ENCODE measurements around the gene SLC11A2. TPM values are rescaled to one million over a fixed set of nuclear protein-coding genes. Genes with fewer than 3 reads are reported as not detected.
"Not testable (repeated sequence)": the region's sequence is repeated elsewhere in the genome, so short reads cannot be mapped to it uniquely, and the experiment has no call there.

Gene SLC11A2
- polyA plus RNA-seq, 1 donor = 22.4 TPM

DNA sequence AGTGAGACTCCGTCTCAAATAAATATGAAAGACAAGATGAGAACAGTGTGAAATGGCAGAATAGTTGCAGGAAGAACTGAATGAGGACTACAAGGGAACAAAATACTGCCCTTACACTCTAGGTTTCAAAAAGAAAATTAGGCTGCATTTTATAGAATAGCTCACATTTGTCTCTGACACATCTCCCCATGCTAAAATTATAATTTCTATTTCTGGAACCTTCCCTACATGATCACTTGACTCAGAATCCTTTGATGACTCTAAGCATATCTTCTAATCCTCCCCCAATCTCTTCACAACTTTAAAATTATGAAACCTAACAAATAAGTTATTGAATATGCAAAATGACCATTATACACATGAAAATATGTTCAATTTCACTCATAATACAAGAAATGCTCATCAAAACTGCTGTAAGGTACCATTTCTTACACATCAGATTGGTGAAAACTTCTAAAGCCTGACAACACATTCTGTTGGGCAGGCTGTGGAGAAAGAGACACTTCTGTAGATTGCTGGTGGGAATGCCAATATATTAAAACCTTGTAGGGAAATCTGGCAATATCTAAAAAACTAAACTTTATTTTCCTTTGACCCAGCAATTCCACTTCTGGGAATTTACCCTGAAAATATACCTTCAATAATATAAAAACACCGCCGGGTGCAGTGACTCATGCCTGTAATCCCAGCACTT, 78.1 kb downstream of the SLC11A2 start:
- no peak for DNase-seq

GRCh38 chr12:50937653-50938052, 88.5 kb downstream of the SLC11A2 start:
- DNase-seq = no peak

- DNase-seq = no peak
These were observed 89.2 kb downstream of the SLC11A2 start for GRCh38 chr12:50936821-50937530.

GRCh38 chr12:50934981-50935807, 91.0 kb downstream of the SLC11A2 start:
- no peak for DNase-seq

DNA sequence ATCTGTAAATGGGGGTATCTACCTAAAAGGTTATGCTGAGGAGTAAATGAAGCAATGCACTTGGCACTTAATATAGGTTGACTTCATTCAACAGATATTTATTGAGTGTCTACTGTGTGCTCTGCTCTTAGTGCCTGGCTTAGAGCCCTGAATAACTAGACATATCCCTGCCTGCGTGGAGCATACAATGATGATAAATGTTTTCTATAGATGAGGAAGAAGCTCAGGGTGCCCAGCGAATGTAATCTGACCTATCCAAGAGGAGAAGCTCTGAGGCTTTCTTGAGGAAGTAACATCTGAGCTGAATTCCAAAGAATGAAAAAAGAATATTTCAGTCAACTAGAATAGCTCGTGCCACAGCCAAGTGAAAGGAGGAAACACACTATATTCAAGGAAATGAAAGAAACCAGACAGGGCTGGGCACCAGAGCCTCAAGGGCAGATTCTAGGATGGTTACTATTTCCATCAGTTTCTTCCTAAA, 91.8 kb downstream of the SLC11A2 start:
- DNase-seq = no peak

DNA sequence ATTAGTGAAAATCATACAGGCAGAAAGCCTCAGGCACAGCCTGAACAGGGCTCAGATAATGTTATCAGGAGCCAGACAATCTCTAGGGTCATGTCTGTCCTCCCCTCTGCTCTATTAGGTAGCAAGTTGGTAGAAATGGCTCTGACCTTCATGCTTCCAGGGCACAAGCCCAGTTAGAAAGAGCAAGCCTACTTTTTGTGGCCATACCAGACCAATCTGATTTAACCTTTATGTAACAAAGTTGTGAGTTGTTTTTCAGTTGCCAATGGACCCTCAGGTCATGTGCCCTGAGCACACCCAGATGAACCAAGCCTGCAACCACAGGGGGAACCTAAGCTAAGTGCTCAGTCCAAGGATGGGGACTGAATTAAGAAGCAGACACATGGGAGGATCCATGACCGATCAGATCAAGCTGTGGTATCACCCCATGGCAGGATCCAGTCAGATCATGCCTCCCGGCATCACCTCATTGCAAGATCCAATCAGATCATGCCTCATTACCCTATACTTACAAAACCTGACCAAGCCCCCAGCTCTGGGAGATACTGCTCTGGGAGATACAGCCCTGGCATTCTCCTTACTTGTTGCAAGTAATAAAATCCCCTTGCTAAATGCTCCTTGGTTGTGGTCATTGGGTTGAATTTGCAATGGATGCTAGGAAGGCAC, 92.6 kb downstream of the SLC11A2 start:
- DNase-seq = no peak

DNA sequence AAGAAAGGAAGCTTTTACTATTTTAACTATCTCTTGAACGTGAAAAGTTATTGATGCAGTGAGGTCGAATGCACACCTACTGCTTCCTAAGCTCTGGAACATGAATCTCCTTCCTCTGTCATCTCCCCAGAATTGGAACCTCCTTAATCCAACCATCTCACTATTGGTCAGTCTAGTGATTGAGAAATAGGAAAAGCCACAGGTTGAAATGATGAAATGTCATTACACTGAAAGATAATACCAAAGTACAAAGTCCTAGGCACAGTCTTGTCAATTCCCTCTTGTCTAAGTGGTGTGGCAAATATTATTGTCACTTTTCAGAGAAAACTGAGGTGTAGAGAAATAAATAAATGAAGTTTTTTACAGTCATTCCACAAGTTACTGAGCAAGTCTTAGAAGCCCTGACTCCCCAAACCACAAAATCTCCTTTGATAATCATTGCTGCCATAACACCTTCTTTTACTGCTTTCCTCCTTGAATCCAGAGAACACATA, 93.3 kb downstream of the SLC11A2 start:
- DNase-seq = no peak

DNA sequence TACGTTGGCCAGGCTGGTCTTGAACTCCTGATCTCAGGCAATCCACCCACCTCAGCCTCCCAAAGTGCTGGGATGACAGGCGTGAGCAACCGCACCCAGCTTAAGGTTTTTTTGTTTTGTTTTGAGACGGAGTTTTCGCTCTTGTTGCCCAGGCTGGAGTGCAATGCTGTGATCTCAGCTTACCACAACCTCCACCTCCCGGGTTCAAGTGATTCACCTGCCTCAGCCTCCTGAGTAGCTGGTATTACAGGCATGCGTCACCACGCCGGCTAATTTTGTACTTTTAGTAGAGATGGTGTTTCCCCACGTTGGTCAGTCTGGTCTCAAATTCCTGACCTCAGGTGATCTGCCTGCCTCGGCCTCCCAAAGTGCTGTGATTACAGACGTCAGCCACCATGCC, 95.7 kb downstream of the SLC11A2 start:
- DNase-seq = not testable (repeated sequence)

DNA sequence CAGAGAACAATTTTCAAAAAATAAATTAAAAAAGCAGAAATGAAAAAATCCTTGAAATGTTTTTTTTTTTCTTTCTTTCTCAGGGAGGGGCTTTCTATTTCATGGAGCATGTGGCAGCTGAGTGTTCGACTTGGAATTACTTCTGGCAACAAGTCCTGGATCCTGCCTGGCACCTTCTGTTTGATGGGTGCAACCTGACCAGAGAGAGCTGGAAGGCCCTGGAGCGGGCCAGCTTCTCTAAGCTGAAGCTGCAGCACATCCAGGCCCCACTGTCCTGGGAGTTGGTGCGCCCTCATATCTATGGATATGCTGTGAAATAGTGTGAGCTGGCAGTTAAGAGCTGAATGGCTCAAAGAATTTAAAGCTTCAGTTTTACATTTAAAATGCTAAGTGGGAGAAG, 96.4 kb downstream of the SLC11A2 start:
- no peak for DNase-seq

Other genes starting within 250 kb of the SLC11A2 start
- 0.18 TPM for gene TMPRSS12, start 183.5 kb downstream of the SLC11A2 start, polyA plus RNA-seq (ENCODE audit: insufficient read length)
- not detected for gene HIGD1C, start 73.8 kb downstream of the SLC11A2 start, polyA plus RNA-seq (ENCODE audit: insufficient read length)
- 61.3 TPM for gene LETMD1, start 21.9 kb upstream of the SLC11A2 start, polyA plus RNA-seq (ENCODE audit: insufficient read length)
- gene CSRNP2, start 57.2 kb upstream of the SLC11A2 start, polyA plus RNA-seq (ENCODE audit: insufficient read length) = 27.8 TPM
- 41.5 TPM for gene TFCP2, start 146.8 kb upstream of the SLC11A2 start, polyA plus RNA-seq (ENCODE audit: insufficient read length)
- gene POU6F1, start 191.7 kb upstream of the SLC11A2 start, polyA plus RNA-seq (ENCODE audit: insufficient read length) = 10.1 TPM
- gene DAZAP2, start 212.4 kb upstream of the SLC11A2 start, polyA plus RNA-seq (ENCODE audit: insufficient read length) = 77.8 TPM
- gene SMAGP, start 244.0 kb upstream of the SLC11A2 start, polyA plus RNA-seq (ENCODE audit: insufficient read length) = 5.8 TPM

All from hindlimb muscle (tissue), 1 donor.